Hepatocyte (in vitro differentiated cells): Measurements from ENCODE around the gene KIF17. TPM values are rescaled to one million over a fixed set of nuclear protein-coding genes. Genes with fewer than 3 reads are reported as not detected.

ENCODE experiments used
- DNase-seq: peaks from one replicate; pipeline ENCODE4 v3.0.0-alpha.2; 2016; ENCODE audit warnings: low spot score
- H2AFZ ChIP-seq: fragments of 200-600 bp; sonication (generic); 2 replicates; pipeline ENCODE4 v1.6.0; 2016; ENCODE audit warnings: antibody characterized with exemption, mild to moderate bottlenecking
- H3K27ac ChIP-seq: fragments of 200-600 bp; sonication (generic); 2 replicates; pipeline ENCODE4 v1.5.1; 2016; ENCODE audit warnings: mild to moderate bottlenecking
- H3K27me3 ChIP-seq: fragments of 200-600 bp; sonication (generic); 2 replicates; pipeline ENCODE4 v1.6.1; 2016
- H3K36me3 ChIP-seq: fragments of 200-600 bp; sonication (generic); replicated peaks from 2 replicates; pipeline ENCODE4 v1.5.1; 2016; ENCODE audit warnings: low read depth; ENCODE audit not compliant: insufficient read depth
- H3K4me1 ChIP-seq: fragments of 200-600 bp; sonication (generic); 2 replicates; pipeline ENCODE4 v1.5.1; 2016; ENCODE audit warnings: mild to moderate bottlenecking, moderate library complexity; ENCODE audit not compliant: insufficient read depth
- H3K4me2 ChIP-seq: fragments of 200-600 bp; sonication (generic); 2 replicates; pipeline ENCODE4 v1.6.0; 2016
- H3K4me3 ChIP-seq: fragments of 200-600 bp; sonication (generic); 2 replicates; pipeline ENCODE4 v1.5.1; 2016; ENCODE audit warnings: mild to moderate bottlenecking
- H3K79me2 ChIP-seq: fragments of 200-600 bp; sonication (generic); 2 replicates; pipeline ENCODE4 v1.6.0; 2017; ENCODE audit warnings: mild to moderate bottlenecking
- H3K9me2 ChIP-seq: fragments of 200-600 bp; sonication (generic); replicated peaks from 2 replicates; pipeline ENCODE4 v1.6.0; 2017; ENCODE audit warnings: mild to moderate bottlenecking; ENCODE audit not compliant: insufficient read depth
- H3K9me3 ChIP-seq: fragments of 200-600 bp; sonication (generic); 2 replicates; pipeline ENCODE4 v1.5.1; 2016; ENCODE audit warnings: low read depth, mild to moderate bottlenecking
- H4K20me1 ChIP-seq: fragments of 200-600 bp; sonication (generic); 2 replicates; pipeline ENCODE4 v1.6.0; 2016; ENCODE audit warnings: mild to moderate bottlenecking; ENCODE audit not compliant: insufficient read depth, poor library complexity, severe bottlenecking
- EZH2 ChIP-seq: fragments of 200-600 bp; sonication (generic); IDR thresholded peaks from 2 replicates; pipeline ENCODE4 v1.6.1; 2016; ENCODE audit warnings: antibody characterized with exemption, mild to moderate bottlenecking, borderline replicate concordance
- EZH2phosphoT487 ChIP-seq: fragments of 200-600 bp; sonication (generic); IDR thresholded peaks from one replicate; pipeline ENCODE4 v1.6.1; 2018; ENCODE audit warnings: antibody characterized with exemption, mild to moderate bottlenecking, low read depth, moderate library complexity; ENCODE audit not compliant: unreplicated experiment, severe bottlenecking
- WGBS: methylation state at CpG from one replicate; pipeline ENCODE4 v1.1.6; 2016; ENCODE audit warnings: low lambda C conversion rate; ENCODE audit errors: missing lambda C conversion rate; 5-methylcytosine and 5-hydroxymethylcytosine counted together
- polyA plus RNA-seq: library from polyadenylated mRNA; unstranded; fragments of >200 nt; fragmentation: Nextera tagmentation; extraction: Ambion mirVana; gene quantifications from 2 replicates; pipeline ENCODE4 v1.2.1, GENCODE V29; 2016
- total RNA-seq: library from RNA; depleted of rRNA; stranded (reverse); fragments of >200 nt; gene quantifications from 2 replicates; pipeline ENCODE4 v1.2.3, GENCODE V29; 2014
- TF ChIP-seq, protein P1 (sequence below): fragments of 200-600 bp; sonication (generic); IDR thresholded peaks from 2 replicates; pipeline ENCODE4 v1.5.1; 2016; ENCODE audit warnings: antibody characterized with exemption, mild to moderate bottlenecking; ENCODE audit not compliant: poor library complexity

The KIF17 gene
- total RNA-seq: 0.23 and 0.36 TPM in 2 replicates
- 0.05 and 0.28 TPM in 2 replicates for polyA plus RNA-seq

DNA sequence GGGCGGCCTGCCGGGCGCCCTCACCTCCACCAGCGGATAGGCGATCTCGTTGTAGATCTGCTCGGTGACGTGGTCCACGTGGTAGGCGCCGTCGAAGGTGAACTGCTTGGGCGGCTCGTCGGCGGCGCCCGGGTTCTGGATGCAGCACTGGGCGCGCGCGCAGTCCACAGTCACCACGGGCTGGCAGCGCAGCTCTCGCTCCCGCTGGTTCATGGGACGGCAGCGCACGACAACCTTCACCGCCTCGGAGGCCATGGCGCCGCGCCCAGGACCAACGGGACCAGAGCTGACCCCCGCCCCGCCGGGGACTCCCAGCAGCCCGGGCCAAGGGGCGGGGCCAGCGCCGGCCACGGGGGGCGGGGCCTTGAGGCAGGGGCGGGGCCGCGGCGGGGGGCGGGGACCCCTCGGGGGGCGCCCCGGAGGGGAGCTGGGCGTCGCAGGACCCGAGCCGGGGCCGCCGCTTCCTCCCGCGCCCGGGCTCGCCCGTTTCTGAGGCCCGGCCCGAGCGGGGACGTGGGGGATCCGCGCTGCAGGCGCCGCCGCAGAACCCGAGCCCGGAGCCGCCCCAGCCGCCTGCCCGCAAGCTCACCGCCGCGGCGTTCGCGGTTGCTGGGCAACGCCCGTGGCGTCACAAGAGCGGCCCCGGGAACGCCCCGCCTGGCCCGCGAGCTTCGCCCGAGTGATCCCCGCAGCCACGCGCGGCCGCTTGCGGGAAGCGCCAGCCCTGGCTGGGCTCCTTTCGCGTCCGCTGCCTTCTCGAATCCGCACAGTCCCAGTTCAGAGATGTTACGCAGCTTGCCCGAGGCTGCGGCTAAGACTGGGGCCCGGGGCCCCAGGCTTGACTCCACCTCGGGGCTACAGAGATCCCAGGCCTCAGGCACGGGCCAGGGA, at the start of gene KIF17:
TSS of gene KIF17 (minus strand) at position 556 of the 891 bp plus-strand sequence. CDS start at position 255, 301 bp downstream.
- Histone ChIP-seq H3K27ac (no peak within 1 kb of the TSS), H3K36me3 (no peaks in the 10 kb centered on the region), H3K27me3 (peaks cover 22% of the 10 kb centered on the region), H2AFZ (peak within 1 kb of the TSS; percentile 63), H3K4me1 (no peaks in the 10 kb centered on the region), H3K9me3 (no peaks in the 10 kb centered on the region), H3K79me2 (no peaks in the 10 kb centered on the region), H3K4me3 (peak within 1 kb of the TSS; percentile 36), H3K4me2 (peak within 1 kb of the TSS; percentile 88), H3K9me2 (no peaks in the 10 kb centered on the region), H4K20me1 (no peaks in the 10 kb centered on the region)
- peak; percentile 92 for DNase-seq
- WGBS: 8% methylated on average over 66 of the region's 112 CpGs
- TF ChIP-seq, protein P1, sequence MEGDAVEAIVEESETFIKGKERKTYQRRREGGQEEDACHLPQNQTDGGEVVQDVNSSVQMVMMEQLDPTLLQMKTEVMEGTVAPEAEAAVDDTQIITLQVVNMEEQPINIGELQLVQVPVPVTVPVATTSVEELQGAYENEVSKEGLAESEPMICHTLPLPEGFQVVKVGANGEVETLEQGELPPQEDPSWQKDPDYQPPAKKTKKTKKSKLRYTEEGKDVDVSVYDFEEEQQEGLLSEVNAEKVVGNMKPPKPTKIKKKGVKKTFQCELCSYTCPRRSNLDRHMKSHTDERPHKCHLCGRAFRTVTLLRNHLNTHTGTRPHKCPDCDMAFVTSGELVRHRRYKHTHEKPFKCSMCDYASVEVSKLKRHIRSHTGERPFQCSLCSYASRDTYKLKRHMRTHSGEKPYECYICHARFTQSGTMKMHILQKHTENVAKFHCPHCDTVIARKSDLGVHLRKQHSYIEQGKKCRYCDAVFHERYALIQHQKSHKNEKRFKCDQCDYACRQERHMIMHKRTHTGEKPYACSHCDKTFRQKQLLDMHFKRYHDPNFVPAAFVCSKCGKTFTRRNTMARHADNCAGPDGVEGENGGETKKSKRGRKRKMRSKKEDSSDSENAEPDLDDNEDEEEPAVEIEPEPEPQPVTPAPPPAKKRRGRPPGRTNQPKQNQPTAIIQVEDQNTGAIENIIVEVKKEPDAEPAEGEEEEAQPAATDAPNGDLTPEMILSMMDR: no peak
- TF ChIP-seq EZH2 (no peak), EZH2phosphoT487 (no peak)

DNA sequence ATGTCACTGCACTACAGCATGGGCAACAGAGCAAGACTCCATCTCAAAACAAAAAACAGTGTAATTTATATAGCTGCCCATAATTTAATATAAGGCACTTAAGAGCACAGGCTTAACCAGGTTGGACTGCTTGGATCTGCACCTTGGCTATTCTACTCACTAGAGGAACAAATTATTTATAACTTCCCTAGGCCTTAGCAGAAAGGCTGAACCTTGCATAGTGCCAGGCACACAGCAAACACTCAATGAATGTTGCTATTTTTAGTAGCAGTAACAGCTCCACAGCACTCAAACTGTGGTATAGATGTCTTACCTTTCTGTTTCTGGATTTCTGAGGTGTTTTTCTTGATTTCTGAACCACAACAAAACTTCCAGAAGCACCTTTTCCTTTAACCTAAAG, 49.5 kb upstream of the KIF17 start:
- Histone ChIP-seq H3K79me2 (peaks cover 16% of the 10 kb centered on the region), H2AFZ (no peak overlapping the region), H3K9me3 (no peaks in the 10 kb centered on the region), H3K4me3 (no peak overlapping the region), H3K27me3 (no peaks in the 10 kb centered on the region), H3K27ac (no peak overlapping the region), H3K4me1 (no peaks in the 10 kb centered on the region), H4K20me1 (peaks cover 10% of the 10 kb centered on the region), H3K9me2 (no peaks in the 10 kb centered on the region), H3K36me3 (peaks cover 8% of the 10 kb centered on the region), H3K4me2 (no peak overlapping the region)
- TF ChIP-seq EZH2 (no peak), EZH2phosphoT487 (no peak)
- TF ChIP-seq, protein P1: no peak
- DNase-seq: no peak

DNA sequence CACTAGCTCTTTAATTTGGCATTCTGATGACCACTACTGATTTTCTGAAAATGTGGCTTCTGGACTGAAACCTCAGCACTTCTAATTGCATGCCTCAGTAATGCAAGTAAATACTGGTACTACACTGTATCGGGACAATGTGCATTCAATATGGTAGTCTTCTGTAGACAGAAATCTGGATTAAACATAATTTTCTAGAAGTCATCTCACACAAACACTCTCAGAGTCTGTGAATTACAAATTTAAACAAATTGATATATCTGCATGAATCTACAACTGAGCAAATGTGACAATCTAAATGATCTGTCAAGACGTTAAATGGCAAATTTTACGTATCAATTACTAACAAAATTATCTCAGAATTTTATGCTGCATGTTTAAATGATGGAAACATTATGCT, 45.6 kb upstream of the KIF17 start:
- H3K4me3 ChIP-seq: no peak overlapping the region
- H3K4me1 ChIP-seq: no peaks in the 10 kb centered on the region
- no peak overlapping the region for H3K4me2 ChIP-seq
- H3K36me3 ChIP-seq: peaks cover 4% of the 10 kb centered on the region
- DNase-seq: no peak
- TF ChIP-seq EZH2 (no peak), EZH2phosphoT487 (no peak)
- TF ChIP-seq, protein P1: no peak
- WGBS: 97% methylated on average over 3 of the region's 3 CpGs
- H2AFZ ChIP-seq: no peak overlapping the region
- H4K20me1 ChIP-seq: no peaks in the 10 kb centered on the region
- H3K9me2 ChIP-seq: no peaks in the 10 kb centered on the region
- H3K79me2 ChIP-seq: peaks cover 4% of the 10 kb centered on the region
- H3K9me3 ChIP-seq: no peaks in the 10 kb centered on the region
- H3K27me3 ChIP-seq: no peaks in the 10 kb centered on the region
- H3K27ac ChIP-seq: no peak overlapping the region
